Activated CD4-positive, alpha-beta memory T cell treated with anti-CD3 and anti-CD28 coated beads for 36 hours (primary cell): ENCODE measurements around the gene TFDP1. TPM values are rescaled to one million over a fixed set of nuclear protein-coding genes. Genes with fewer than 3 reads are reported as not detected.

ENCODE experiments used
- CTCF ChIA-PET: fragments of 350-600 bp; sonication (Branson Sonifier 250); formaldehyde crosslinking; loops from one replicate; lab custom pipeline; 2021; ENCODE audit warnings: antibody characterized with exemption, inconsistent platforms; lab: Charles Lee
- POLR2A ChIA-PET: fragments of 350-600 bp; sonication (Branson Sonifier 250); formaldehyde crosslinking; loops from one replicate; lab custom pipeline; 2021; ENCODE audit warnings: antibody characterized with exemption; lab: Charles Lee
- DNase-seq: peaks from one replicate; pipeline ENCODE4 v3.0.0-alpha.2; 2020
- H3K27ac Mint-ChIP-seq: one replicate; pipeline ENCODE4 v1.8.0; 2021; ENCODE audit warnings: mixed read lengths
- H3K27me3 Mint-ChIP-seq: one replicate; pipeline ENCODE4 v1.8.0; 2021; ENCODE audit warnings: mixed read lengths
- H3K36me3 Mint-ChIP-seq: one replicate; pipeline ENCODE4 v1.8.0; 2021; ENCODE audit warnings: mixed read lengths
- H3K4me1 Mint-ChIP-seq: one replicate; pipeline ENCODE4 v1.8.0; 2021; ENCODE audit warnings: low read depth, mixed read lengths
- H3K4me3 Mint-ChIP-seq: one replicate; pipeline ENCODE4 v1.8.0; 2021; ENCODE audit warnings: mild to moderate bottlenecking, mixed read lengths
- H3K9me3 Mint-ChIP-seq: one replicate; pipeline ENCODE4 v1.8.0; 2021; ENCODE audit warnings: mixed read lengths
- intact Hi-C: fragments of 100-400 bp; cut with micrococcal nuclease; formaldehyde crosslinking; loops from one replicate; pipeline ENCODE4 v1.15.1; 2023
- total RNA-seq, 2 experiments: library from RNA; stranded (reverse); gene quantifications; one replicate each; pipeline ENCODE4 v1.2.3, GENCODE V29; 2021

The TFDP1 gene
- total RNA-seq, 2 experiments from 2014 or later = 149 to 156 TPM

DNA sequence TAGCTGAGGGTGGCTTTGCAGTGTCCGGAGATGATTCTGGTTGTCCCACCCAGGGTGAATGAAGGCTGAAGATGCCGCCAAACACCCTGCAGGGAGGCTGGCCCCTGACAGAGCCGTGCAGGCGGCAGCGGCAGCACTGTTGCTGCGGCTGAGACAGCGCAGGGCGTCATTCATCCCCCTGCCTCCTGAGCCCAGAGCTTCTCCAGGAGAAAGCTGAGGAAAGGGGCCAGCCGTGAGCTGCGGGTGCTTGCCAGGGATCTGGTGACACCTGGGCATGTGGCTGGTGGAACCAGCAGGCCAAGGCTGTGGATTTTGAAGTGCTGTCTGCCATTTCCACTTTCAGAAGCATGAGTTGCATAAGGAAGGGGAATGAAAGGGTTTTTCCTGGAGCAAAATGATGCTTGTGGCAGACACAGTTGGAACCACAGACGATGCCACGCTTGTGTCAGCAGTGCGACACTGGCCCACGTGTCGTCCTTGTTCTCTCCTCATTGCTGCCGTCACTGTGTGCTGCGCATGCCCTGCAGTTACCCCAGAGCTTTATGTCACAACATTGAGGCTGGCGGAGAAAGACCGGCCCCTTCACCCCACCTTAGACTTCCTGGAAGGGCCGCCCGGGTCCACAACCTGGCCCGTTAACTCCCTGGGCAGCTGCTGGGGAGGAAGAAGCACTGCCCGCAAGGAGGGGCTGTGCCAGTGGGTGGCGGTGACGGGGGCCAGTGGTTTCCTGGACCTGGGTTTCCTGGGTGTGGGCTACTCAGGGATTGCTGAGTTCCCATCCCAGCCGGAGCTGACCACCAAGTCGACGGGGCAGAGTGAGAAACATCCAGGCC lies 22.7 kb downstream of the TFDP1 start:
- intact Hi-C loops = no loop called here
- peaks cover 20% of the 10 kb centered on the region for H3K36me3 Mint-ChIP-seq
- H3K4me1 Mint-ChIP-seq = peaks cover 29% of the 10 kb centered on the region
- ChIA-PET POLR2A (no interaction called here), CTCF (no interaction called here)
- no peak overlapping the region for H3K4me3 Mint-ChIP-seq
- no peak for DNase-seq
- H3K27ac Mint-ChIP-seq = no peak overlapping the region
- no peaks in the 10 kb centered on the region for H3K27me3 Mint-ChIP-seq
- H3K9me3 Mint-ChIP-seq = no peaks in the 10 kb centered on the region

DNA sequence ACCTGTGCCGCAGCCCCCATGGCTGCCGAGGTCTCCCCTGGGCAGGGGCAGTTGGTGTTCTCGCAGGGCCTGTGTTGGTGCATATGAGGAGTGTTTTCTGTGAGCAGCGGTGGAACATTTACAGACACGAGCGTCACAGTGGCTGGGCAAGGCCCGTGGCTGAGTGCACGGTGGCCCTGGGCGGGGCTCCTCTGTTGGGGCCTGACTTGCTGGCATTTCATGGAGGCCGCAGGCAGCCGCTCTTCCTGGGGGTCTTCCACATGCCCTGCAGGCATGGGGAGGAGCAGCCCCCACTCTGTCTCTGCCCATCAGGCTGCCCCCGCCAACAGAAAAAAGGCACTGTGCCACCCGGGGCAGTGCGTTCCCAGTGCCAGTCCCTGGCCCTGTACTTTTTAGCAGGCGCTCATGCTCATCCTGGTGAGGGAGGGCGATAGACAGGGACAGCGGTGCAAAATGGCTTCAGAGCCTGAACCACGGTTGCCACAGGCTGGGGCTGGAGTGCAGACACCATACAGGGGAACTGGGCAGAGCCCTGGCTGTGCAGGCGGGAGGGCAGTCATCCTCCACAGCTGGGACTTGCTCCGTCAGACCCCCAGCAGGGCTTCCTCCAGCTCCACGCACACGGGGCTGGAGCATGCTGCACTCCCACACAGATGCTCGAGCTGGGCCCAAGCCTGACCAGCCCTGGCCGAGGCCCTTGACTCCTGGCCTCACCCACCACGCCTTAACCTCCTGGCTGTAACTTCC lies 23.5 kb downstream of the TFDP1 start:
- DNase-seq = no peak
- ChIA-PET CTCF (no interaction called here), POLR2A (no interaction called here)
- H3K4me1 Mint-ChIP-seq = peaks cover 32% of the 10 kb centered on the region
- intact Hi-C loops = no loop called here
- H3K27me3 Mint-ChIP-seq = no peaks in the 10 kb centered on the region
- H3K27ac Mint-ChIP-seq = peak overlapping the region; percentile 44
- no peaks in the 10 kb centered on the region for H3K9me3 Mint-ChIP-seq
- H3K4me3 Mint-ChIP-seq = no peak overlapping the region
- peaks cover 23% of the 10 kb centered on the region for H3K36me3 Mint-ChIP-seq

DNA sequence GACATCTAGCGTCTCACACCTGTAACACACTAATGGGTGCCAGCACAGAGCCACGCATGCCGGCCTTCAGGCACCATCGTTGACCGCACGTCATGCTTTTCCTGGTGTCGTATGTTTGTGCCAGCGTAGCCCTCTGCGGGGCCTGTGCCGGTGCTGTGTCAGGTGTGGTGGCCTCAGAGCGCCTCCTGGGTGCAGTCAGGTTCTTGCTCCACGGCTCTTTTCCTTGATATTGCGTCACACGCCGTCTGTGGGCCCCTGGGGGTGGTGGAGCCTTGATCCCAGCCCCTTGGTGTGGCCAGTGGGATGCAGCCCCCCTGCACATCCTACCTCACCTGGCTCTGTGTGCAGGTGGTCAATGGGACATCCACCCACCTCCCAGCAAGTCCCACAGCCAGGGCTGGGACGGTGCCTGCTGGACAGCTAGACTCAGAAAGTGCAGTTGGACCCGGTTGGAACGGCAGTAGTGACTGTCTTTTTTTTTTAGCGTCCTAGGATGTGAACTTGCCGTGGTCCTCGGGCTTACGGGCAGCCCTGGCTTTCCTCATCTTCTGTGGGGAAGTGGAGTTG lies 24.5 kb downstream of the TFDP1 start:
- DNase-seq = no peak
- H3K36me3 Mint-ChIP-seq = peaks cover 23% of the 10 kb centered on the region
- intact Hi-C loops = no loop called here
- ChIA-PET CTCF (no interaction called here), POLR2A (no interaction called here)
- H3K9me3 Mint-ChIP-seq = no peaks in the 10 kb centered on the region
- H3K27me3 Mint-ChIP-seq = no peaks in the 10 kb centered on the region
- peaks cover 28% of the 10 kb centered on the region for H3K4me1 Mint-ChIP-seq
- H3K4me3 Mint-ChIP-seq = no peak overlapping the region
- H3K27ac Mint-ChIP-seq = no peak overlapping the region

DNA sequence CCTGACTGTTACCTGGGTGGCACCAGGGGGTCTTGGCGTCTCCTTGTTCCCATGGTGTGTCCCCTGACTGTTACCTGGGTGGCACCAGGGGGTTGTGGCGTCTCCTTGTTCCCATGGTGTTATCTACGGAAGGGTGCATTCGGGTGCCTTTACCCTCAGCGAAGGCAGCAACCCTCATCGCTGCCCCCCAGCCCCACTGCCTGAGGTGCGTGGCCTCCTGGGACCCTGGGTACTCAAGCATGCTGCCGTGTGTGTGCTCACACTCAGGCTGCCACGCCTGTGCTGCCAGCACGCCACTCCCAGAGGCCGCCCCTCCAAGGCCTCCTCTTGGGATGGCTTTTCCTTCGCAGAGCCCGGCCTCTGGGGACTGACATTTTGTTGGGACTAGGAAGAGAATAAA lies 25.1 kb downstream of the TFDP1 start:
- no peak overlapping the region for H3K27ac Mint-ChIP-seq
- peaks cover 23% of the 10 kb centered on the region for H3K36me3 Mint-ChIP-seq
- ChIA-PET CTCF (no interaction called here), POLR2A (no interaction called here)
- no peaks in the 10 kb centered on the region for H3K9me3 Mint-ChIP-seq
- H3K4me3 Mint-ChIP-seq = no peak overlapping the region
- intact Hi-C loops = no loop called here
- DNase-seq = no peak
- peaks cover 27% of the 10 kb centered on the region for H3K4me1 Mint-ChIP-seq
- H3K27me3 Mint-ChIP-seq = no peaks in the 10 kb centered on the region

DNA sequence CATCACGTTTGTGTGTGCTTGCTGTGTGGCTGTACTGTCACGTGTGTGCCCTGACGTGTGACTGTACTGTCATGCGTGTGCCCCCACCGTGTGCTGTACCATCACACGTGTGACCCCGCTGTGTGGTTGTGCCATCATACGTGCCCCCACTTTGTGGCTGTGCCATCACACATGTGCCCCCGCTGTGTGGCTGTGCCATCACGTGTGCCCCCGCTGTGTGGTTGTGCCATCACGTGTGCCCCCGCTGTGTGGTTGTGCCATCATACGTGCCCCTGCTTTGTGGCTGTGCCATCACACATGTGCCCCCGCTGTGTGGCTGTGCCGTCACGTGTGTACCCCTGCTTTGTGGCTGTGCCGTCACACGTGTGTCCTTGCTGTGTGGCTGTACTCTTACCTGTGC lies 25.7 kb downstream of the TFDP1 start:
- H3K27me3 Mint-ChIP-seq = no peaks in the 10 kb centered on the region
- intact Hi-C loops = no loop called here
- no peak overlapping the region for H3K27ac Mint-ChIP-seq
- peaks cover 22% of the 10 kb centered on the region for H3K4me1 Mint-ChIP-seq
- H3K9me3 Mint-ChIP-seq = no peaks in the 10 kb centered on the region
- H3K36me3 Mint-ChIP-seq = peaks cover 21% of the 10 kb centered on the region
- H3K4me3 Mint-ChIP-seq = no peak overlapping the region
- CTCF ChIA-PET = no interaction called here
- DNase-seq = no peak
- POLR2A ChIA-PET = no interaction called here

DNA sequence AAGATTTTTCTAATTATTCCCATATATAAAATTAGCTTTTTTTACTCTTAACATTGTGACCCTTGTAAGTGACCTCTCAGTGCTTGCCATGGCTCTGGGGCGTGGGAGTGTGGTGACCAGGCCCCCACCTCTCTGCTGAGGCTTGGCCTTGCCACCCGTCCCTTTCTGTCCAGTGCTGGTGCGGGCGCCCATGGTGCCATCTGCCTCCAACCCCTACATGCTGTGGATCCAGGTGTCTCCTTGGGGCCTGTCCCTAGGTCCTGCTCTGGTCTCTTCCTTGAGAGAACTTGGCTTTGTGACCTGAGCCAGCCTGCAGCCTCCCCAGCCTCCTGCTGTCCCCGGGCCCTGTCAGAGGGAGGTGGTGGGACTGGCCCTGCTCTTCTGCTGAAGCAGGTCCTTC lies 27.4 kb downstream of the TFDP1 start:
- H3K27ac Mint-ChIP-seq = no peak overlapping the region
- H3K27me3 Mint-ChIP-seq = no peaks in the 10 kb centered on the region
- ChIA-PET POLR2A (no interaction called here), CTCF (no interaction called here)
- peaks cover 22% of the 10 kb centered on the region for H3K4me1 Mint-ChIP-seq
- H3K36me3 Mint-ChIP-seq = peaks cover 21% of the 10 kb centered on the region
- no peaks in the 10 kb centered on the region for H3K9me3 Mint-ChIP-seq
- H3K4me3 Mint-ChIP-seq = no peak overlapping the region
- DNase-seq = no peak
- intact Hi-C loops = no loop called here

DNA sequence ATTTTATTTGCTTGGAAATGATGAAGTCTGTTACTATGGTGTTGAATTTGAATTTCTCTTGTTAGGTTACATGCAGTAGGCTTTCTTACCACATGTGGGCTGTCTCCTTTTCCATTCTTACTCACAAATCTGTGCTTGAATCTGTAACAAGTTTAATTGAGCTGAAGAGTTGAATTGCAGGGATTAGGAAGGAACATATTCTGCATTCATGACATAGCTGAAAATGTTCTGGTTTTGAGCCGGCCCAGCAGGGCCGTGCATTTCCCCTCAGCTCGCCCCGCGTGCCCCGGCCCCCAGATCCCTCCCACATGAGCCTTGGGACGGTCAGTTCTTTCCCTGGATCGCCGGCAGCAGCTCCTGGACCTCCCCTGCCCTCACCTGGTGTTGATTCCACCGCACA lies 28.1 kb downstream of the TFDP1 start:
- no peaks in the 10 kb centered on the region for H3K9me3 Mint-ChIP-seq
- no peak overlapping the region for H3K27ac Mint-ChIP-seq
- no peak for DNase-seq
- CTCF ChIA-PET = no interaction called here
- H3K36me3 Mint-ChIP-seq = peaks cover 21% of the 10 kb centered on the region
- intact Hi-C loops = no loop called here
- no peaks in the 10 kb centered on the region for H3K27me3 Mint-ChIP-seq
- peaks cover 22% of the 10 kb centered on the region for H3K4me1 Mint-ChIP-seq
- POLR2A ChIA-PET = no interaction called here
- no peak overlapping the region for H3K4me3 Mint-ChIP-seq

DNA sequence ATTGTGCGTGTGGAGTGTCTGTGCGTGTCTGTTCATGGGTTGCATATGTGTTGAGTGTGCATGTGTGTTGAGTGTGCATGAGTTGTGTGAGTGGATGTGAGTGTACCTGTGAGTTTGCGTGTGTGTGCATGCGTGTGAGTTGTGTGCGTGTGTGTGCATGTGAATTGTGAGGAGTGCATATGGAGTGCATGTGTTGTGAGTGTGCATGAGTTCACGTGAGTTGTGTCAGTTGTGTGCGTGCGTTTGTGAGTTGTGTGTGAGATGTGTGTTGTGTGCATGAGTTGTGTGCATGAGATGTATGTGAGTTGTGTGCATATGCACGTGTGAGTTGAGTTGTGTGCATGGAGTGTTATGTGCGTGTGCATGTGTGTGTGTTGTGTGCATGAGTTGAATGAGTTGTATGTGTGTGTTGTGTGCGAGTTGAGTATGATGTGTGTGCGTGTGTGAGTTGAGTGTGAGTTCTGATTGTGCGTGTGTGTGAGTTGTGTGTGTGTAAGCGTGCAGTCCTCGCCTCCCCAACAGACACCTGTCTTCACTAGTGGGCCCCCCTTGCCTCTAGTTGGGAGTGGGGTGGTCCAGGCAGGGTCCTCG lies 29.3 kb downstream of the TFDP1 start:
- POLR2A ChIA-PET = no interaction called here
- Mint-ChIP-seq H3K4me3 (no peak overlapping the region), H3K4me1 (peaks cover 19% of the 10 kb centered on the region), H3K27me3 (no peaks in the 10 kb centered on the region), H3K9me3 (no peaks in the 10 kb centered on the region), H3K36me3 (peaks cover 22% of the 10 kb centered on the region), H3K27ac (no peak overlapping the region)
- CTCF ChIA-PET = no interaction called here
- DNase-seq = no peak
- intact Hi-C loops = no loop called here

DNA sequence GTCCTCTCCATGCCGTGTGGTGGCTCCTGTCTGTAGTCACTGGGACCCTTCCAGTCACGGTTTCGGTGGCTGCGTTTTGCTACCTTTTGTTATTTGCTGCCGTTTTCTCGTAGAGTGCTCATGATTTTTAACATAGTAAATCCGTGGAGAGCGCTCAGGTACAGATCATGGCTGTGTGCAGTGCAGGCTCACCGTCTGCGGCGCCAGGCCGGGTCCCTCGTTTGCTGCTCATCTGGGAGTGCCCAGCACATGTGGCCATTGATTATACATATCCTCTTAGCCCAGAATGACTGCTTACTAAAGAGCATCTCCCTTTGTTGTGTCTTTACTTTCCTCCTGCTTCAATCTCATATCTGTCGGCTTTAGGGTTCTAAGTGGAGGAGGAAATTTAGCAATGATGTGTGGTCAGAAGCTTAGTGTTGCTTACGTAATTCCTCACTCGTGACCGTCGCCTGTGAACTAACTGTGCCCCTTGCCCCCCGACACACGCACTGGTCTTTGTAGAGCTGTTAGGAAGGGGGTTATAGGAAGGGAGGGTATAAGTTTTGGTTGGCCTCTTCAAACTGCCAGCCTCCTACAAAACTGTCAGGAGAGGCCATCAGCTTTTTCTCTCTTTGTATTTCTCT lies 31.8 kb downstream of the TFDP1 start:
- DNase-seq = no peak
- H3K4me3 Mint-ChIP-seq = no peak overlapping the region
- H3K36me3 Mint-ChIP-seq = peaks cover 12% of the 10 kb centered on the region
- H3K9me3 Mint-ChIP-seq = no peaks in the 10 kb centered on the region
- intact Hi-C loops = no loop called here
- no peaks in the 10 kb centered on the region for H3K27me3 Mint-ChIP-seq
- CTCF ChIA-PET = interaction anchor here (0.6 kb wide), 1 partner anchor 610 kb away, joined by 3 read pairs; no protein-coding TSS in a partner anchor
- POLR2A ChIA-PET = no interaction called here
- peaks cover 14% of the 10 kb centered on the region for H3K4me1 Mint-ChIP-seq
- H3K27ac Mint-ChIP-seq = no peak overlapping the region

DNA sequence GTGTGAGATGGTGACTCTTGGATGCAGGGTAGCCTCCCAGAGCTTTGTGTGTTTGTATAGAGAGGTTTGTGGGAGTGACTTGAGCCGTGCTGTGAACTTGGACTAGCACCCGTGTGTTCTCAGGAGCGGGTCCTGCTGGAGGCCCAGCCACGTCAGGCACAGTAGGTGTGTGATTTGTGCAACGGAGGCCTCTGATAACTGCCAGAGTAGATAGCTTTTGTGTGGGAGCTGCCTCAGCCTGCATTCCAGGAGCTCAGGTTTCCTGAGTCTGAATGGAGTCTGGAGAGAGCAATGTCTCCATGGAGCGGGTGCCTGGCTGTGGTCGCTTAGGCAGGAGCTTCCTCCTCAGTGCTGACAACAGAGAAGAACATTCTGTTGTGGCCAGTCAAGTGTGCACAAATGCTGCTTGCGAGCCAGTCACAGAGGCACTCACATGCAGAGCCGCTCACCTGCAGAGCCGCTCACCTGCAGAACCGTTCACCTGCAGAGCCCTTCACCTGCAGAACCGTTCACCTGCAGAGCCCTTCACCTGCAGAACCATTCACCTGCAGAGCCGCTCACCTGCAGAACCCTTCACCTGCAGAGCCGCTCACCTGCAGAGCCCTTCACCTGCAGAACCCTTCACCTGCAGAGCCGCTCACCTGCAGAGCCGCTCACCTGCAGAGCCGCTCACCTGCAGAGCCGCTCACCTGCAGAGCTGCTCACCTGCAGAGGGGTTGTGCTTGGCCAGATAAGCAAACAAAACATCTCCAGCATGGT lies 32.6 kb downstream of the TFDP1 start:
- Mint-ChIP-seq H3K27ac (no peak overlapping the region), H3K9me3 (no peaks in the 10 kb centered on the region), H3K4me1 (peaks cover 7% of the 10 kb centered on the region), H3K27me3 (no peaks in the 10 kb centered on the region), H3K4me3 (no peak overlapping the region), H3K36me3 (peaks cover 9% of the 10 kb centered on the region)
- ChIA-PET CTCF (no interaction called here), POLR2A (no interaction called here)
- DNase-seq = no peak
- intact Hi-C loops = no loop called here

DNA sequence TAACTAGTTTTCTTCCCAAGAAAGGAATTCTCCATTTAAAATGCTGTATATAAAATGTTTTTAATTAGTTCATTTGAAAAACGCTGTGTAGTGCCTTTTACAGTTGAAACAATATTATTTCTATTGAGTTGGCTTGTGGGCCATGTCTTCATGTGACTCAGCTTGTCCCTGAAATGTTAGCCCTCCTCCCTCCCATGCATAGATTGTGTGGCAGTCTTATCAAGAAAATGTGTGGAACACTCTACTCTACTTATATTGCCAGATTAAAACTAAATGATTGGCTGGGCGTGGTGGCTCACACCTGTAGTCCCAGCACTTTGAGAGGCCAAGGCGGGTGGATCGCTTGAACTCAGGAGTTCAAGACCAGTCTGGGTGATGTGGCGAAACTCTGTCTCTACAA lies 33.4 kb downstream of the TFDP1 start:
- intact Hi-C loops = no loop called here
- ChIA-PET CTCF (no interaction called here), POLR2A (no interaction called here)
- H3K36me3 Mint-ChIP-seq = peaks cover 6% of the 10 kb centered on the region
- H3K4me1 Mint-ChIP-seq = no peaks in the 10 kb centered on the region
- H3K4me3 Mint-ChIP-seq = no peak overlapping the region
- no peaks in the 10 kb centered on the region for H3K9me3 Mint-ChIP-seq
- no peak for DNase-seq
- H3K27me3 Mint-ChIP-seq = no peaks in the 10 kb centered on the region
- H3K27ac Mint-ChIP-seq = no peak overlapping the region
